HG03442 (cell line): ENCODE data around the gene MPPED1.

Experiments
- ATAC-seq: cut with Tn5 transposase; IDR thresholded peaks from one replicate; pipeline ENCODE4 v1.9.1; 2021; ENCODE audit warnings: mild to moderate bottlenecking, moderate library complexity; ENCODE audit not compliant: unreplicated experiment

Gene MPPED1

GRCh38 chr22:43474161-43475101 lies 62.6 kb downstream of the MPPED1 start:
- ATAC-seq = no peak

- ATAC-seq = no peak
Observed at GRCh38 chr22:43475549-43476076, 63.8 kb downstream of the MPPED1 start.

GRCh38 chr22:43476341-43476740 lies 64.5 kb downstream of the MPPED1 start:
- no peak for ATAC-seq

DNA sequence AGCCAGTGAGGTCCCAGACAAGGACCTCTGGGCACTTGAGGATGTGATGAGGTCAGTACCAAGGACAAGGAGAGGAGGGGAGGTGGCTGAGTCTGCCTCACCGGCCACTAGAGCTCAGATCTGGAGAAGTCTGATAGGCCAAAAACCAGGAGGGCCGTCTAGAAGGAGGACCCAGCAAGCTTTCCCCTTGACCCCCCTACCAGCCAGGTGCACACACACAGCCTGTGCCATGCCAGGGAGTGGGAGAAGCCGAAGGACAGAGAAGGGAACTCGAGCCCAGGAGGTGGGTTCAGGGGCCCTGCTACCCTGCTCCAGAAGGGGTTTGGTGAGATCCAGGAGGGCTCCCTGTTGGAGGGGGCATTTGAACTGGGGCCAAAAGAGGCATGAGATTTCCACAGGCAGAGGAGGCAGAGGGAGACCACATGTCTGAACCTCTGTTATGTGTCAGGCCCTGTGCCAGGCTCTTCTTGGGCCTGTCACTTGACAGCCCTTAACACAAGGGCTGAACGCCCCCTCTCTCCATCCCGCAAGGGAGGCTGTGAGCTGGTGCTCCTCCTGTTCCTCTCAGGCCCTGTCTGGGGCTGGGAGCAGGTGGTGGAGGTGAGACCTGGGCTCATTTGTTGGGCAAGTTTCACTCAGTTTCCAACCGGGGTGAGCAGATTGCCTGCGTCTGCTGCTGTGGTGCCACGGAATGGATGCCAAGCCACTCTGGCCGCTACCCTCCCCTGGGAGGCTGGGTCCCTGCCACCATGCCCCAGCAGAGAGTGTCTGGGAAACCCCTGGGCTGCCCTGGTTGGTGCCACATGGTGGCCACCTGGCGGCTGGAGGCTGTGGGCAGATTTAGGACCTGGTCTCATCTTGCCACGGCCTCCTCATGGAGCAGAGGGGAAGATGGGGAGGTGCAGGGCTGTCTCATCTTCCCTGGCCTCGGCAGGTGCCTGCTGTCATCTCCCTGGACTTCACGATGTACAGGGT lies 65.2 kb downstream of the MPPED1 start:
- no peak for ATAC-seq

GRCh38 chr22:43477966-43478365 lies 66.2 kb downstream of the MPPED1 start:
- ATAC-seq = no peak

- ATAC-seq = no peak
Observed at GRCh38 chr22:43478621-43479300, 66.9 kb downstream of the MPPED1 start.

DNA sequence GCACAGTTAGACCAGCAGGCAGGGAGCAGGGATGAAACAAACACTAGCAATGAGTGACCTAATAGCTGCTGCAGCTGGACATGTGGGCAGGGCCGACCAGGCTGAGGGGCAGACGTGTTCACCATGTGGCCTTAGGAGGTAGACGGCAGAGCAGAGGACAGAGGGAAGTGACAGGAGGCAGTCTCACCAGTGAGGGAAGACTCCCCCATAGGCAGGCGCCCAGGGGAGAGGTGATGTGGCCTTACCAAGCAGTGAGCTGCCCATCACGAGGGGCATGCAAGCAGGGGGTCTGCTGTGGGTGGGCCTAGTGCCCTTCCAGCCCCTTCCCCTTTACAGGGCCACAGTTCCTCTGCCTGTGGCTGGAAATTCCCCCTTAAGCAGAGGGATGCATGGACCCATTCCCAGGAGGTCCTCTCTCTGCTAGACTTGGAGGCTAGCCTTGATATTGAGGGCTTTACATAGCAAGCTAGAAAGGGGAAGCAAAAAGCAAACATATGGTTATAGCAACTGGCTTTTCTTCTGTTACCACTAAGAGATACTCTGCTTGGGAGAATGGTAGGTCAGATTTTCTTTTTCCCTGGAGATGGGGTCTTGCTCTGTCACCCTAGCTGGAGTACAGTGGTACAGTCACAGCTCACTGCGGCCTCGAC lies 67.6 kb downstream of the MPPED1 start:
- no peak for ATAC-seq

GRCh38 chr22:43479962-43480361 lies 68.1 kb downstream of the MPPED1 start:
- no peak for ATAC-seq

GRCh38 chr22:43481568-43482317 lies 69.9 kb downstream of the MPPED1 start:
- no peak for ATAC-seq

DNA sequence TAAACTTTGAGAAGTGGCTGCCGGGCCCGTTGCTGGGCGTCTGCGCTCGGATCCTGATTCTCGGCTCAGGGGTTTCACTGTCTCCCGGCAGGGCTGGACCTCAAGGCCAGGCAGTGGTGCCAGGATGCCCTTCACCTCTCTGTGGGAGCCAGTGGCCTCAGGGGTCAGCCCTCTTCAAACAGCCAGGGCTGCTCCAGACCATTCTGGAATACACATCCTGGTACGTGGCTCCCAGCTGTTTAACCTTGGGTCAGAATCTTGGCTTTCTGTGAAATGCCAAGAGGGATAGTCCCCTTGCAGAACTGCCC lies 70.5 kb downstream of the MPPED1 start:
- no peak for ATAC-seq

DNA sequence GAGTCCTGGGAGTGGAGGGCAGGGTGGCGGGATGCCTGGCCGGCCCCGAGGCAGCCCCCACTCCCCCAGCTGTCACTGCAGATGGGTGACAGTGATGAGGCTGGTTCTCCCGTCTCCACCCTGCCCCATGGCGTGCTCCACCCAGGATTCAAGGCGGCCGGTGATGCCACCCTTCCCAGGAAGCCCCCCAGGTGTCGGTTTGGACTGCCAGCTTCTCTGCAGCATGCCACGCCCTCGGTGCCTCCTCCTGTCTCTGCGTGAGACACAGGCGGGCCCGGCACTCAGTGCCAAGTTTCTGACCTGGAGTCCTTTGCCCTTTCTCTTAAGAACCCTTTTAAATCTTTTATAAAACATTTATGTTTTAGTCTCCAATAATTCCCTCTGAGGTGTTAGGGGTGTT lies 71.5 kb downstream of the MPPED1 start:
- ATAC-seq = no peak

DNA sequence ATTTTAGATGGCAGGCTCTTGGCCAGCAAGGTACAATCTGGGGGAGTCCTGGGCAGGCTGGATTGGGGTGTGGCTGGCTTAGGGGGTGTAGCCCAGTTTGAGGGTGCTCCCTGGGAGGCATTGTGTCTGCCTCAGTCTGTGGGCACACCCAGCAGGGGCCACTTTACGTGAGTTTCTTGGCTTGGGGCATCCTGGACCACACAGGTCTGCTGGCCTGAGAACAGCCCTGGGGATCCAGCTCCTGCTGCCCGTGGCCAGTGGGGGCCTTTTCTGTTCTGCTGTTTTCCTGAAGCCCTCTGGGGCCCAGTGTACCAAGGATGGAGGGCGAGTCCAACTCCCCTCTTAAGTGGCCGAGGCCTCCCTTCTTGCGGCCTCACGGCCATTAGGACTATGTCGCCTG lies 71.9 kb downstream of the MPPED1 start:
- no peak for ATAC-seq

GRCh38 chr22:43484227-43484626 lies 72.4 kb downstream of the MPPED1 start:
- no peak for ATAC-seq

DNA sequence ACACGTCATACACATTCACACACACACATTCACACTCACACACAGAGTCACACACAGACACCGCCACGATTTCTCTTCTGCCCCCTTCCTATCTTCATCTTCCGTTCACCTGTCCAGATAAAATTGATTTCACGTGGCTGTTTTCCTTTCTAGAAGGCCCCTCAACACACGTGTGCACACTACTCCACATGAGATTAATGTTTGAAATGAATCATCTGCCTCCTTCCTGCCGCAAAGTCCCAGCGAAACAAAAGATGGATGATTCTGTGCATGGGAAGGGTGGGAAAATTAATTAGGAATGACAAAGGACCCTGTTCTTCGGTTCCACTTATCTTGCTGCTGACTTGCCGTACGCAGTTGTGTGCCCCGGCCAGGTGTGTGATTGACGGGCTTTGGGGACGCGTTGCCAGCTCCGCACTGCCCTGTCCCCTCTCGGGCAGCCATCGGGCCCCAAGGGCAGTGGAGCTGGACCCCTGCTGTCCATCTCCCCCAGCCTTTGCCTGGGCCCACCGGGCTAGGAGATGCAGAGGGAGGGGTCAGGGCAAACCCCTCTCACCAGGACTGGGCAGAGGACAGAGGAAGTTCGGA lies 73.8 kb downstream of the MPPED1 start:
- ATAC-seq = no peak

DNA sequence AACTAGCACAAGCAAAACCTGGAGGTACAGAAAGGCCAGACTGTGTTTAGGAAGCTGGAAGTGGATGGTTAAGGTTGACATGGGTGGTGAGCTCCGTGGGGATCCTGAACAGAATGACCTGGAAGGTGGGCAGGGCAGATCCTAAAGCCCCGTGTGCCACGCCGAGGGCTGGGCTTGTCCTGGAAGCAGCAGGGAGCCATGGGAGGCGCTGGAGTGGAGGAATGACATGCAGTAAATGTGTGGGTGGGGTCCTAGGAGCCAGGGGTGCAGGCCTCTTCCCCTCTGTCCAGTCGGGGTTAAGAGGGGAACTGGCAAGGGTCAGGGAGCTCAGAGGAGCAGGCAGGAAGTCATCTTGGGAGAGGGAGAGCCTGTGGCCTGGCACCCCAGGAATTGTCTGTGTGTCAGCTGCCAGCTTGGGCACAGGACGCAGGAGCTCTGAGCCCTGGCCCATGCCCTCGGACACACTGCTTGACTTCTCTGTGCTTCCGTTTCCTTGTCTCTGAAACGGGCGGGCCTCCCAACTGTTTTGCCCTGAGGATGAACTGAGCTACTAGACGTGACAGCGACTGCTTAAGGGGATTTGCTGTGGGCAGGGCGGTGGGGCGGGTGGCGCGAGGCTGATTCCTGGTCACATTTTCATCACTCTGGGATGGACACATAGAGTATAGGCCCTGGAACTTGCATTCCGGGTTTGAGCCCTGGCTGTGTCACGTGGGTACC lies 75.7 kb downstream of the MPPED1 start:
- no peak for ATAC-seq

DNA sequence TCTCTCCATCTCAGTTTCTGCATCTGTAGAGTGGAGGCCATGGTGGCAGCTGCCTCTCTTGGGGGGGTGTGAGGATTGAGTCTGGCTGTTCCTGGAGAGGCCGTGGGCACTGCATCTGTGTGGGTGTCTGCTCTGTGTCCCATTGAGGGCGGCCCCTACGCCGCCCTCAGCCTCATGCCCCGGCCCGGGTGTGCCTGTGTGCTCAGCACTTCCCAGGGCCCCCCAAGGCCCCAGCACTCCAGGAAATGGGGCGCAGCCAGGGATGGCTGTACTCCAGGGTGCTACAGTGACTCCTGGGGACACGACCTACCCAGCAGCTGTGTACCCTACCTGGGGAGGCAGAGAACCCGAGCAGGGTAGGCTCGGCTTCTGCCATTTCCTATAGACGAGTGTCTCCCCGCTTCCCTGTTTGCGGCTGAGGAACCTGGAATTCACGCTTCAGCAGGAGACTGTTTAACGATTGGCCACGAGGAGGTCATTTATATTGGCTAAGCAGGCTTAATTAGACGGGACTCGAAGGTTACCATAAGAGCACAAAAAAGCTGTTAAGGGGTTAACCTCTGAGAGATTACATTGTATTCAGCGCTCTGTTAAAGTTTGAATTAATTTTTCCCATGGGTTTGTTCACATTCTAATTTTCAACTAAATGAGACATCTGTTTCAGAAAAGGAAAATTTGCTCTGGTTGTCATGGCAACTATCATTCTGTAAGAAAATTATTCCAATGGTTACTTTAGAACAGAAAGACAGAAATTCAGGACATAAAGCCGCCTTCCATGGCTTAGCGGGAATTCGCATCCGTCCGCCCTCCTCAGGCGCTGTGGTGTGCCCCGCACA lies 76.4 kb downstream of the MPPED1 start:
- ATAC-seq = no peak

- no peak for ATAC-seq
Observed at GRCh38 chr22:43488937-43489336, 77.1 kb downstream of the MPPED1 start.

- no peak for ATAC-seq
Observed at GRCh38 chr22:43490311-43490710, 78.5 kb downstream of the MPPED1 start.
